ENCODE results near the gene CLK2. TPM values are rescaled to one million over a fixed set of nuclear protein-coding genes. Genes with fewer than 3 reads are reported as not detected.

Gene CLK2
- total and polyA plus RNA-seq, 9 of the 15 experiments (the other 6 are each of a cell fraction or from before 2014, with no cell fraction given), result 13.5 to 81.4 (median 39.6) TPM

DNA sequence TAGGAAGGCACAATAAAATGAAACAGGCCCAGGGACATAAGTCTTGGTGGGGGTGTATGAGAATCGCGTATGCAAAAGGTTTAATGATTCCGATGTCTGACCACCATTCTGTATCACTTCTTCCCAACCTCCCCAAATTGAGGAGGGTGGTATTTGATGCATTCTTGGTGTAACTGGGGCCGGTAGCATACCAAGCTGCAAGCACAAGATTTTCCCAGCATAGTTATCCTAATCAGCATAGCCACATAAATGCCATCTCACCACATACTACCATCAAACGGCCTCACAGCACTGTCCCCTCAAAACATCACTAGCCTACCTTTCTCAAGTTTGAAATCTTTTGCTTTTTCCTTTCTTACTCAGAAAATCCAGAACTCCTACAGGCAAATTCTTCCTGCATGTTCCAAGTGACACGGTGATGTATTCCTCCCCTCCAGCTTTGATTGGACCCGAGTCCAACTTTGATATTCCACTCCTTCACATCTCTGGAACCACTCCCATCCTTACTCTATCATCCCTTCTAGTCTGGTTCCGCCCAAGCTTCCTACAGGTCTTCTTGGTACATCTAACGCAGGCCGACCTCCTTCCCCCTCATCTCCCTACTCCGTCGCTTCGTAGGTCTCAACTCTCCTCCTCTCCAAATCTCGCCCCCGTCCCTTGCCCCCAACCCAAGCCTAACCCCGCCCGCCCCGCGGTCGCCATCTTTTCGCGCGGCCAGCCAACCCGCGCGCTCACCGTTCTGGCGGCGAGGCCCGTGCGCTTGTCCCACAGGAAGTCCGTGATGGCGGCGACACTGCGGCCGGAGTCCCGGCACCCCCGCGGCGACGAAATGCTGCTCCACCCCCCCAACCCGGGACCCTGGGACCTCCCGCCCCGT lies 600 bp downstream of the CLK2 start:
- FAIRE-seq (peak; percentile 15), ATAC-seq (peak; percentile 62), DNase-seq (ENCODE audit: extremely low read depth in 1 of 4, low spot score in 3 of 4) (peak in 1 of 4 experiments; percentile 34)
- POLR2A ChIA-PET, result interaction anchor here (0.6 to 4.7 kb wide), 9 partner anchors 8 to 672 kb away, joined by 3 to 22 read pairs (median 3); partner anchors contain the start of genes RUSC1 and SCAMP3
- Histone ChIP-seq H4K20me1 (replicated peaks; ENCODE audit: control insufficient read depth, insufficient read depth, low read length) (no peaks in the 10 kb centered on the region; the same call in 1 of the 2 replicates), H3K9me3 (replicated peaks; ENCODE audit: control insufficient read depth, insufficient read depth, low read depth, low read length) (no peaks in the 10 kb centered on the region), H3K4me3 (peak overlapping the region; percentile 93), H3K27me3 (ENCODE audit: control insufficient read depth in 2 of 2, insufficient read depth in 2 of 2, low read length in 2 of 2) (no peaks in the 10 kb centered on the region), H3K4me1 (replicated peaks in 1 of 2; ENCODE audit: control insufficient read depth in 2 of 2, insufficient read depth in 2 of 2, low read length in 2 of 2) (peaks cover 17 to 23% of the 10 kb centered on the region in 2 experiments; a peak in 4 of 5 replicates), H3K4me2 (ENCODE audit: insufficient read depth, low read length) (peak overlapping the region; percentile 100), H3K27ac (ENCODE audit: extremely low read depth, low read depth, low read length) (peak overlapping the region; percentile 85), H3K36me3 (ENCODE audit: control insufficient read depth, insufficient read depth, low read length) (peaks cover 49% of the 10 kb centered on the region), H3K9me1 (ENCODE audit: control insufficient read depth, insufficient read depth, low read length) (no peaks in the 10 kb centered on the region), H3K9ac (ENCODE audit: insufficient read depth in 1 of 2, low read depth in 2 of 2, low read length in 2 of 2) (peak overlapping the region; percentile 90 to 92), H3K79me2 (ENCODE audit: control insufficient read depth, insufficient read depth, low read length) (peaks cover 48% of the 10 kb centered on the region), H2AFZ (ENCODE audit: low read depth, low read length) (peak overlapping the region; percentile 83)
- intact Hi-C loops (cut with micrococcal nuclease) (loop anchor here (1.0 kb wide), 1 partner anchor 10 kb away; the partner anchor contains the start of gene SCAMP3), in situ Hi-C loops (cut with MboI) (no loop called here)
- TSS peak; percentile 77 for BruUV-seq (replicated peaks)
- WGBS (ENCODE audit: insufficient coverage, low coverage, missing lambda C conversion rate), result 2% methylated on average over 24 of the region's 44 CpGs
- CTCF ChIA-PET (ENCODE audit: low intra/inter-chr PET ratio), result no interaction called here
- peak; percentile 50 for TF ChIP-seq ZFX (CRISPR knock-in tag; IDR thresholded peaks at IDR 0.05)
- TF ChIP-seq ZNF57 (CRISPR knock-in tag; IDR thresholded peaks at IDR 0.05), result no peak
- TF ChIP-seq, protein P1, sequence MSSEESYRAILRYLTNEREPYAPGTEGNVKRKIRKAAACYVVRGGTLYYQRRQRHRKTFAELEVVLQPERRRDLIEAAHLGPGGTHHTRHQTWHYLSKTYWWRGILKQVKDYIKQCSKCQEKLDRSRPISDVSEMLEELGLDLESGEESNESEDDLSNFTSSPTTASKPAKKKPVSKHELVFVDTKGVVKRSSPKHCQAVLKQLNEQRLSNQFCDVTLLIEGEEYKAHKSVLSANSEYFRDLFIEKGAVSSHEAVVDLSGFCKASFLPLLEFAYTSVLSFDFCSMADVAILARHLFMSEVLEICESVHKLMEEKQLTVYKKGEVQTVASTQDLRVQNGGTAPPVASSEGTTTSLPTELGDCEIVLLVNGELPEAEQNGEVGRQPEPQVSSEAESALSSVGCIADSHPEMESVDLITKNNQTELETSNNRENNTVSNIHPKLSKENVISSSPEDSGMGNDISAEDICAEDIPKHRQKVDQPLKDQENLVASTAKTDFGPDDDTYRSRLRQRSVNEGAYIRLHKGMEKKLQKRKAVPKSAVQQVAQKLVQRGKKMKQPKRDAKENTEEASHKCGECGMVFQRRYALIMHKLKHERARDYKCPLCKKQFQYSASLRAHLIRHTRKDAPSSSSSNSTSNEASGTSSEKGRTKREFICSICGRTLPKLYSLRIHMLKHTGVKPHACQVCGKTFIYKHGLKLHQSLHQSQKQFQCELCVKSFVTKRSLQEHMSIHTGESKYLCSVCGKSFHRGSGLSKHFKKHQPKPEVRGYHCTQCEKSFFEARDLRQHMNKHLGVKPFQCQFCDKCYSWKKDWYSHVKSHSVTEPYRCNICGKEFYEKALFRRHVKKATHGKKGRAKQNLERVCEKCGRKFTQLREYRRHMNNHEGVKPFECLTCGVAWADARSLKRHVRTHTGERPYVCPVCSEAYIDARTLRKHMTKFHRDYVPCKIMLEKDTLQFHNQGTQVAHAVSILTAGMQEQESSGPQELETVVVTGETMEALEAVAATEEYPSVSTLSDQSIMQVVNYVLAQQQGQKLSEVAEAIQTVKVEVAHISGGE (CRISPR knock-in tag; IDR thresholded peaks at IDR 0.05), result 0 out of 6 replicates have a peak, but pooled peaks of 1 of the 3 experiments have one; percentile 17
- no peak for TF ChIP-seq HDAC8 (tag; IDR thresholded peaks at IDR 0.05)
- 0 out of 2 replicates have a peak, but pooled peaks have one; percentile 20 for TF ChIP-seq ARID1B (IDR thresholded peaks at IDR 0.05)
- TF ChIP-seq, protein P2, sequence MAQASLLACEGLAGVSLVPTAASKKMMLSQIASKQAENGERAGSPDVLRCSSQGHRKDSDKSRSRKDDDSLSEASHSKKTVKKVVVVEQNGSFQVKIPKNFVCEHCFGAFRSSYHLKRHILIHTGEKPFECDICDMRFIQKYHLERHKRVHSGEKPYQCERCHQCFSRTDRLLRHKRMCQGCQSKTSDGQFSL (CRISPR knock-in tag; IDR thresholded peaks at IDR 0.05), result no peak
- TF ChIP-seq, protein P2 (tag; IDR thresholded peaks at IDR 0.05), result 0 out of 4 replicates have a peak, but pooled peaks of 1 of the 2 experiments have one; percentile 51
- TF ChIP-seq, protein P3, sequence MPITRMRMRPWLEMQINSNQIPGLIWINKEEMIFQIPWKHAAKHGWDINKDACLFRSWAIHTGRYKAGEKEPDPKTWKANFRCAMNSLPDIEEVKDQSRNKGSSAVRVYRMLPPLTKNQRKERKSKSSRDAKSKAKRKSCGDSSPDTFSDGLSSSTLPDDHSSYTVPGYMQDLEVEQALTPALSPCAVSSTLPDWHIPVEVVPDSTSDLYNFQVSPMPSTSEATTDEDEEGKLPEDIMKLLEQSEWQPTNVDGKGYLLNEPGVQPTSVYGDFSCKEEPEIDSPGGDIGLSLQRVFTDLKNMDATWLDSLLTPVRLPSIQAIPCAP (CRISPR knock-in tag; IDR thresholded peaks at IDR 0.05; ENCODE audit: borderline replicate concordance), result no peak
- no peak for TF ChIP-seq BCL6 (CRISPR knock-in tag; IDR thresholded peaks at IDR 0.05)
- TF ChIP-seq FOXM1 (IDR thresholded peaks at IDR 0.05; ENCODE audit: low read depth), result no peak
- TF ChIP-seq FOXM1 (CRISPR knock-in tag; IDR thresholded peaks at IDR 0.05; ENCODE audit: low read depth), result 0 out of 2 replicates have a peak, but pooled peaks have one; percentile 9
- TF ChIP-seq, protein P4, sequence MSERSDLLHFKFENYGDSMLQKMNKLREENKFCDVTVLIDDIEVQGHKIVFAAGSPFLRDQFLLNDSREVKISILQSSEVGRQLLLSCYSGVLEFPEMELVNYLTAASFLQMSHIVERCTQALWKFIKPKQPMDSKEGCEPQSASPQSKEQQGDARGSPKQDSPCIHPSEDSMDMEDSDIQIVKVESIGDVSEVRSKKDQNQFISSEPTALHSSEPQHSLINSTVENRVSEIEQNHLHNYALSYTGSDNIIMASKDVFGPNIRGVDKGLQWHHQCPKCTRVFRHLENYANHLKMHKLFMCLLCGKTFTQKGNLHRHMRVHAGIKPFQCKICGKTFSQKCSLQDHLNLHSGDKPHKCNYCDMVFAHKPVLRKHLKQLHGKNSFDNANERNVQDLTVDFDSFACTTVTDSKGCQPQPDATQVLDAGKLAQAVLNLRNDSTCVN (CRISPR knock-in tag; IDR thresholded peaks at IDR 0.05), result 0 out of 2 replicates have a peak, but pooled peaks have one; percentile 9
- no peak for TF ChIP-seq ZNF124 (CRISPR knock-in tag; IDR thresholded peaks at IDR 0.05)
- TF ChIP-seq ZC3H8 (IDR thresholded peaks at IDR 0.05), result no peak
